ENCODE results near the gene C6orf47. TPM values are rescaled to one million over a fixed set of nuclear protein-coding genes. Genes with fewer than 3 reads are reported as not detected.
A peak's percentile ranks its signal among the peaks of the same experiment; 100 is the strongest.

C6orf47 gene
- total RNA-seq, 4 donors from 2014 or later: 24.5 to 39.6 (median 34.0) TPM

- whole genome bisulfite sequencing: 73% methylated on average over 4 of the region's 4 CpGs
Observed at GRCh38 chr6:31658158-31658688, 2.4 kb downstream of the C6orf47 start.

GRCh38 chr6:31657406-31658157 is 3.0 kb downstream of the C6orf47 start:
- no peak for TF ChIP-seq EP300 (IDR thresholded peaks at IDR 0.05)
- no peak for TF ChIP-seq POLR2A (IDR thresholded peaks at IDR 0.05; ENCODE audit: low read depth)
- TF ChIP-seq POLR2AphosphoS5 (IDR thresholded peaks at IDR 0.05): no peak
- TF ChIP-seq CTCF (IDR thresholded peaks at IDR 0.05): no peak
- DNase-seq (ENCODE audit: extremely low spot score): no peak
- Histone ChIP-seq H3K27ac (replicated peaks in 1 of 4) (peak overlapping the region in 2 of 4 donors; percentile 17 to 20), H3K4me1 (peaks cover 48 to 73% (median 58%) of the 10 kb centered on the region in 4 donors), H3K36me3 (peaks cover 0 to 45% (median 34%) of the 10 kb centered on the region in 4 donors), H3K4me3 (no peak overlapping the region), H3K9me3 (no peaks in the 10 kb centered on the region), H3K27me3 (no peaks in the 10 kb centered on the region)
- intact Hi-C loops (cut with DNase I): no loop called here
- 69% methylated on average over 6 of the region's 6 CpGs for WGBS

More at GRCh38 chr6:31658158-31658688, 2.4 kb downstream of the C6orf47 start:
- Histone ChIP-seq H3K27ac (replicated peaks in 1 of 4) (peak overlapping the region in 1 of 4 donors; percentile 20), H3K4me3 (no peak overlapping the region), H3K4me1 (peaks cover 53 to 78% (median 62%) of the 10 kb centered on the region in 4 donors), H3K27me3 (no peaks in the 10 kb centered on the region), H3K9me3 (no peaks in the 10 kb centered on the region), H3K36me3 (peaks cover 0 to 47% (median 36%) of the 10 kb centered on the region in 4 donors)
- no peak for TF ChIP-seq POLR2AphosphoS5 (IDR thresholded peaks at IDR 0.05)
- TF ChIP-seq EP300 (IDR thresholded peaks at IDR 0.05): no peak
- no peak for TF ChIP-seq CTCF (IDR thresholded peaks at IDR 0.05)
- TF ChIP-seq POLR2A (IDR thresholded peaks at IDR 0.05; ENCODE audit: low read depth): no peak
- intact Hi-C loops (cut with DNase I): no loop called here
- DNase-seq (ENCODE audit: extremely low spot score): no peak

GRCh38 chr6:31655349-31656237 is 5.0 kb downstream of the C6orf47 start, which contains the start of gene APOM:
Gene APOM, plus strand, starts transcription at chr6:31655894. Its CDS starts 73 bp downstream, at chr6:31655967.
- Histone ChIP-seq H3K9me3 (no peaks in the 10 kb centered on the region), H3K4me1 (peaks cover 42 to 69% (median 54%) of the 10 kb centered on the region in 4 donors), H3K4me3 (no peak within 1 kb of the TSS), H3K36me3 (peaks cover 0 to 37% (median 27%) of the 10 kb centered on the region in 4 donors), H3K27me3 (no peaks in the 10 kb centered on the region), H3K27ac (replicated peaks in 1 of 4) (no peak within 1 kb of the TSS)
- no peak for TF ChIP-seq POLR2AphosphoS5 (IDR thresholded peaks at IDR 0.05)
- DNase-seq (ENCODE audit: extremely low spot score): no peak
- 87% methylated on average over 8 of the region's 8 CpGs for WGBS
- intact Hi-C loops (cut with DNase I): no loop called here

- Histone ChIP-seq H3K4me3 (no peak overlapping the region), H3K27me3 (no peaks in the 10 kb centered on the region), H3K36me3 (peaks cover 0 to 44% (median 30%) of the 10 kb centered on the region in 4 donors), H3K27ac (replicated peaks in 1 of 4) (no peak overlapping the region), H3K4me1 (peaks cover 42 to 72% (median 56%) of the 10 kb centered on the region in 4 donors), H3K9me3 (no peaks in the 10 kb centered on the region)
- 84% methylated on average over 8 of the region's 8 CpGs for WGBS
- no peak for DNase-seq (ENCODE audit: extremely low spot score)
- intact Hi-C loops (cut with DNase I): no loop called here
- TF ChIP-seq POLR2A (IDR thresholded peaks at IDR 0.05; ENCODE audit: low read depth) (no peak), EP300 (IDR thresholded peaks at IDR 0.05) (no peak), CTCF (IDR thresholded peaks at IDR 0.05) (no peak), POLR2AphosphoS5 (IDR thresholded peaks at IDR 0.05) (no peak)
Observed at GRCh38 chr6:31654574-31655348, 5.8 kb downstream of the C6orf47 start.

All from esophagus muscularis mucosa (tissue), 4 donors.